ENCODE measurements around the gene EGFL8. TPM values are rescaled to one million over a fixed set of nuclear protein-coding genes. Genes with fewer than 3 reads are reported as not detected.

Gene EGFL8
- total and polyA plus RNA-seq, 2 of the 8 experiments (the other 6 are each of a cell fraction or from before 2014, with no cell fraction given): 5.0 to 9.2 TPM

GRCh38 chr6:32216285-32216684 lies 51.9 kb downstream of the EGFL8 start:
- Histone ChIP-seq H3K36me3 (ENCODE audit: control insufficient read depth in 2 of 4, insufficient read depth in 4 of 4, low read length in 3 of 4) (no peaks in the 10 kb centered on the region), H2AFZ (ENCODE audit: low read length) (no peak overlapping the region), H2BK5ac (ENCODE audit: low read depth, low read length) (no peak overlapping the region), H3K23me2 (ENCODE audit: low read depth, low read length) (no peaks in the 10 kb centered on the region; the same call in 1 of the 2 replicates), H3K23ac (ENCODE audit: insufficient read length) (no peak overlapping the region), H3K79me1 (ENCODE audit: low read depth, low read length) (no peaks in the 10 kb centered on the region; the same call in 1 of the 2 replicates), H3K14ac (ENCODE audit: insufficient read length) (no peak overlapping the region), H3K9me3 (ENCODE audit: insufficient read depth in 2 of 2, low read depth in 1 of 2, low read length in 1 of 2) (no peaks in the 10 kb centered on the region), H2BK12ac (ENCODE audit: low read depth, low read length) (no peak overlapping the region), H3K4me1 (replicated peaks in 1 of 4; ENCODE audit: control insufficient read depth in 3 of 4, insufficient read depth in 4 of 4, low read length in 3 of 4) (no peaks in the 10 kb centered on the region), H3K56ac (replicated peaks; ENCODE audit: insufficient read length, low read depth, low read length) (no peak overlapping the region), H3K27me3 (replicated peaks in 1 of 4; ENCODE audit: control insufficient read depth in 3 of 4, extremely low read depth in 1 of 4, insufficient read depth in 3 of 4, low read length in 3 of 4) (no peaks in the 10 kb centered on the region), H3K4ac (replicated peaks; ENCODE audit: insufficient read length, low read depth, low read length) (no peak overlapping the region), H2AK5ac (ENCODE audit: low read depth, low read length) (no peak overlapping the region), H3K9ac (replicated peaks in 1 of 4; ENCODE audit: extremely low read depth in 1 of 4, low read depth in 3 of 4, low read length in 3 of 4) (no peak overlapping the region), H4K91ac (replicated peaks; ENCODE audit: insufficient read length, low read length) (no peak overlapping the region), H4K8ac (ENCODE audit: extremely low read depth, insufficient read depth, low read length) (no peak overlapping the region), H2BK20ac (ENCODE audit: low read length) (no peak overlapping the region), H2BK120ac (replicated peaks; ENCODE audit: low read depth, low read length) (no peak overlapping the region), H3K27ac (ENCODE audit: low read depth, low read length) (no peak overlapping the region), H3K4me3 (ENCODE audit: extremely low read depth in 1 of 4, insufficient read depth in 2 of 4, low read depth in 3 of 4, low read length in 4 of 4) (no peak overlapping the region), H3K18ac (ENCODE audit: extremely low read depth, low read length) (no peak overlapping the region), H3K4me2 (ENCODE audit: insufficient read depth in 1 of 2, low read depth in 2 of 2, low read length in 2 of 2) (no peak overlapping the region), H3K79me2 (ENCODE audit: control insufficient read depth in 1 of 2, insufficient read depth in 2 of 2, low read length in 2 of 2) (no peaks in the 10 kb centered on the region), H2BK15ac (ENCODE audit: low read length) (no peak overlapping the region), H4K20me1 (replicated peaks in 1 of 2; ENCODE audit: control insufficient read depth in 1 of 2, insufficient read depth in 2 of 2, low read length in 2 of 2) (no peaks in the 10 kb centered on the region), H4K5ac (ENCODE audit: insufficient read length, low read depth, low read length) (no peak overlapping the region)
- ChIA-PET CTCF (ENCODE audit: partially characterized antibody) (no interaction called here), POLR2A (ENCODE audit: partially characterized antibody) (no interaction called here)
- WGBS, 2 experiments (ENCODE audit: extremely low coverage in 1 of 2, insufficient coverage in 1 of 2, insufficient read length in 1 of 2, insufficient replicate concordance in 2 of 2, low coverage in 1 of 2, low lambda C conversion rate in 2 of 2, missing lambda C conversion rate in 1 of 2): 85% methylated on average over 10 of the region's 10 CpGs; no CpG with 5 or more reads in 1 of the 2 experiments
- DNase-seq (ENCODE audit: low read depth in 1 of 2, low spot score in 2 of 2) (no peak), FAIRE-seq (no peak)
- TF ChIP-seq SIRT6 (IDR thresholded peaks at IDR 0.05; ENCODE audit: low read length) (no peak), USF2 (IDR thresholded peaks at IDR 0.05; ENCODE audit: low read length) (no peak), SUZ12 (IDR thresholded peaks at IDR 0.05; ENCODE audit: low read length) (no peak), SP1 (IDR thresholded peaks at IDR 0.05; ENCODE audit: low read depth, low read length) (no peak), TCF12 (IDR thresholded peaks at IDR 0.05; ENCODE audit: low read depth, low read length) (no peak), SIN3A (conservative IDR thresholded peaks at IDR 0.05 in 1 of 2, IDR thresholded peaks at IDR 0.05 in 1 of 2; ENCODE audit: low read depth in 1 of 2, low read length in 2 of 2) (no peak), SRF (IDR thresholded peaks at IDR 0.05; ENCODE audit: low read depth, low read length) (no peak), SIX5 (IDR thresholded peaks at IDR 0.05; ENCODE audit: low read depth, low read length) (no peak), PHF8 (conservative IDR thresholded peaks at IDR 0.05; ENCODE audit: low read depth, low read length) (no peak), RXRA (IDR thresholded peaks at IDR 0.05; ENCODE audit: insufficient read depth, low read depth, low read length) (no peak), E2F6 (IDR thresholded peaks at IDR 0.05) (no peak), KDM4A (IDR thresholded peaks at IDR 0.05; ENCODE audit: low read depth, low read length, severe bottlenecking) (no peak), KDM5A (IDR thresholded peaks at IDR 0.05; ENCODE audit: low read length) (no peak)

All from H1 (cell line).